Fibroblast of mammary gland (primary cell): ENCODE data around the gene SOCS1.

Source experiments
- DNase-seq: peaks from one replicate; pipeline ENCODE4 v3.0.0-alpha.2; 2010; ENCODE audit warnings: low read depth
- H3K4me3 ChIP-seq: 2 replicates; pipeline ENCODE4 v1.5.1; 2011; ENCODE audit warnings: low read depth, mild to moderate bottlenecking, low read length, moderate library complexity; ENCODE audit not compliant: control insufficient read depth
- CTCF ChIP-seq: conservative IDR thresholded peaks from 2 replicates; pipeline ENCODE4 v1.5.1; 2011; ENCODE audit warnings: low read depth, low read length, inconsistent platforms; ENCODE audit not compliant: control insufficient read depth, insufficient read depth

SOCS1 gene

GRCh38 chr16:11217651-11218603 lies 38.1 kb downstream of the SOCS1 start:
- no peak overlapping the region for H3K4me3 ChIP-seq
- DNase-seq, result no peak
- no peak for TF ChIP-seq CTCF

- no peak overlapping the region for H3K4me3 ChIP-seq
- no peak for DNase-seq
- TF ChIP-seq CTCF, result no peak
These were observed 40.0 kb downstream of the SOCS1 start for GRCh38 chr16:11215935-11216556.

- DNase-seq, result no peak
- no peak overlapping the region for H3K4me3 ChIP-seq
- no peak for TF ChIP-seq CTCF
These were observed 42.2 kb downstream of the SOCS1 start for GRCh38 chr16:11213799-11214198.

GRCh38 chr16:11213373-11213772 lies 42.6 kb downstream of the SOCS1 start:
- no peak for TF ChIP-seq CTCF
- no peak for DNase-seq
- H3K4me3 ChIP-seq, result no peak overlapping the region

- DNase-seq, result no peak
- H3K4me3 ChIP-seq, result no peak overlapping the region
- TF ChIP-seq CTCF, result no peak
These were observed 43.2 kb downstream of the SOCS1 start for GRCh38 chr16:11212798-11213196.

- DNase-seq, result no peak
- H3K4me3 ChIP-seq, result no peak overlapping the region
- no peak for TF ChIP-seq CTCF
These were observed 43.8 kb downstream of the SOCS1 start for GRCh38 chr16:11211977-11212797.
